Panc1 (cell line): ENCODE data around the gene LRMDA.

Experiments
- CTCF ChIP-seq: fragments of 450-650 bp; IDR thresholded peaks from 2 replicates; pipeline ENCODE4 v1.5.1; 2017; ENCODE audit warnings: mild to moderate bottlenecking
- POLR2AphosphoS5 ChIP-seq: IDR thresholded peaks from 2 replicates; pipeline ENCODE4 v1.6.1; 2012; ENCODE audit warnings: mild to moderate bottlenecking, low read depth, low read length, moderate library complexity

GRCh38 chr10:76347832-76348231 is 916.4 kb downstream of the LRMDA start:
- TF ChIP-seq POLR2AphosphoS5 (no peak), CTCF (no peak)
